Stimulated activated effector memory CD8-positive, alpha-beta T cell treated with anti-CD3 and anti-CD28 coated beads, Interleukin-12 subunit alpha, Interleukin-12 subunit beta, amount 100 ng/mL, for 72 hours (primary cell): ENCODE data around the gene IFI30.

ENCODE experiments used
- ATAC-seq: fragments of 150-1000 bp; cut with Tn5 transposase; 2 replicates; pipeline ENCODE4 v1.10.0; 2021
- DNase-seq, 2 donors: peaks; one replicate each; pipeline ENCODE4 v3.0.0; 2021 to 2022; ENCODE audit warnings: low spot score in 2 of 2
- H3K27ac Mint-ChIP-seq: one replicate; pipeline ENCODE4 v1.8.0; 2022; ENCODE audit warnings: mild to moderate bottlenecking, mixed read lengths
- H3K36me3 Mint-ChIP-seq: one replicate; pipeline ENCODE4 v1.8.0; 2022; ENCODE audit warnings: mild to moderate bottlenecking, mixed read lengths
- H3K4me1 Mint-ChIP-seq: one replicate; pipeline ENCODE4 v1.8.0; 2022; ENCODE audit warnings: mixed read lengths
- H3K4me3 Mint-ChIP-seq: one replicate; pipeline ENCODE4 v1.8.0; 2022; ENCODE audit warnings: mild to moderate bottlenecking, mixed read lengths
- H3K9me3 Mint-ChIP-seq: one replicate; pipeline ENCODE4 v1.8.0; 2022; ENCODE audit warnings: mixed read lengths

IFI30 gene

GRCh38 chr19:18144906-18145305 is 28.7 kb upstream of the IFI30 start:
- H3K36me3 Mint-ChIP-seq, result peaks cover 91% of the 10 kb centered on the region

DNA sequence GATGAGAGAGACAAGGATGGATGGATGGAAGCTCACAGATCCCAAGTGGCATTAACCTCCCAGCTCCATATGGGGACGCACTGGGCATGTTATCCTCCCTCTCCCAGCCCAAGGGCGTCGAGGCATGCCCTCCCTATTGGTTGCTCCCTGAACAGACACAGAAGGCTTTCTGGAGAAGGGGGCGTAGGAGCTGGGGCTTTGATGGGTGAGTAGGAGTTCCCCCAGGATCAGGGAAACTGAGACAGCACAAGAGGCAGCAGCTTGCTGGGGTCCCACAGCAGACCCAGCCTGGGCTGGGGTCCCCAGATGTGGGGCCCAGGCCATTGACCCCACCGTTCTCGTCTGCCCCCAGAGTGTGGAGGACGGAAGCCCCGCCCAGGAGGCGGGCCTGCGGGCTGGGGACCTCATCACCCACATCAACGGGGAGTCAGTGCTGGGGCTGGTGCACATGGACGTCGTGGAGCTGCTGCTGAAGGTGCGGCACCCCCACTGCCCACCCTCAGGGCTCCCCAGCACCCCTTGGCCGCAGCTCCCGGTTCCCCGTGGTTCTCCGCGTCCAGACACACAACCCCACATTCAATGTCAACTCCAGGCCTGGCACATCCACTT is 28.1 kb upstream of the IFI30 start:
- H3K4me1 Mint-ChIP-seq, result peaks cover 13% of the 10 kb centered on the region
- no peak overlapping the region for H3K4me3 Mint-ChIP-seq
- no peaks in the 10 kb centered on the region for H3K9me3 Mint-ChIP-seq
- ATAC-seq (no peak), DNase-seq (no peak)
- H3K36me3 Mint-ChIP-seq, result peaks cover 85% of the 10 kb centered on the region
- peak overlapping the region; percentile 82 for H3K27ac Mint-ChIP-seq

More at GRCh38 chr19:18144906-18145305, 28.7 kb upstream of the IFI30 start:
- DNase-seq (no peak), ATAC-seq (no peak)
- Mint-ChIP-seq H3K9me3 (no peaks in the 10 kb centered on the region), H3K4me1 (peaks cover 13% of the 10 kb centered on the region), H3K4me3 (no peak overlapping the region), H3K27ac (no peak overlapping the region)

DNA sequence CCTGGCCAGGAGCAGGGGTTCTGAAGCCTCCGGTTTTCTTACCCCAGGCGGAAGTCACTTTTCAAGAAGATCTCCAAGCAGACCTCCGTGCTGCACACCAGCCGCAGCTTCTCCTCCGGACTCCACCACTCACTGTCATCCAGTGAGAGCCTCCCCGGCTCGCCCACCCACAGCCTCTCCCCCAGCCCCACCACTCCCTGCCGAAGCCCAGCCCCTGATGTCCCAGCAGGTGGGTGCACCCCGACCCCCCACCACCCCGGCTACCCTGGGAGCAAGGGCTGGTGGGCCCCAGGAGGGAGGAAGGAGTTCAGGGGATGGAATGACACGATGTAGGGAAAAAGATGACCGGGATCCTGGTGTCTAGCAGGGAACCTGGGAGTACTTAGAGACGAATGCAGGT is 26.2 kb upstream of the IFI30 start:
- no peak for DNase-seq
- Mint-ChIP-seq H3K9me3 (no peaks in the 10 kb centered on the region), H3K27ac (no peak overlapping the region), H3K4me1 (peaks cover 25% of the 10 kb centered on the region), H3K36me3 (peaks cover 75% of the 10 kb centered on the region), H3K4me3 (no peak overlapping the region)
- no peak for ATAC-seq

GRCh38 chr19:18149596-18149975 is 24.0 kb upstream of the IFI30 start:
- peaks cover 35% of the 10 kb centered on the region for H3K4me1 Mint-ChIP-seq
- H3K9me3 Mint-ChIP-seq, result no peaks in the 10 kb centered on the region
- no peak overlapping the region for H3K27ac Mint-ChIP-seq
- ATAC-seq (no peak), DNase-seq (no peak)
- no peak overlapping the region for H3K4me3 Mint-ChIP-seq
- H3K36me3 Mint-ChIP-seq, result peaks cover 65% of the 10 kb centered on the region

DNA sequence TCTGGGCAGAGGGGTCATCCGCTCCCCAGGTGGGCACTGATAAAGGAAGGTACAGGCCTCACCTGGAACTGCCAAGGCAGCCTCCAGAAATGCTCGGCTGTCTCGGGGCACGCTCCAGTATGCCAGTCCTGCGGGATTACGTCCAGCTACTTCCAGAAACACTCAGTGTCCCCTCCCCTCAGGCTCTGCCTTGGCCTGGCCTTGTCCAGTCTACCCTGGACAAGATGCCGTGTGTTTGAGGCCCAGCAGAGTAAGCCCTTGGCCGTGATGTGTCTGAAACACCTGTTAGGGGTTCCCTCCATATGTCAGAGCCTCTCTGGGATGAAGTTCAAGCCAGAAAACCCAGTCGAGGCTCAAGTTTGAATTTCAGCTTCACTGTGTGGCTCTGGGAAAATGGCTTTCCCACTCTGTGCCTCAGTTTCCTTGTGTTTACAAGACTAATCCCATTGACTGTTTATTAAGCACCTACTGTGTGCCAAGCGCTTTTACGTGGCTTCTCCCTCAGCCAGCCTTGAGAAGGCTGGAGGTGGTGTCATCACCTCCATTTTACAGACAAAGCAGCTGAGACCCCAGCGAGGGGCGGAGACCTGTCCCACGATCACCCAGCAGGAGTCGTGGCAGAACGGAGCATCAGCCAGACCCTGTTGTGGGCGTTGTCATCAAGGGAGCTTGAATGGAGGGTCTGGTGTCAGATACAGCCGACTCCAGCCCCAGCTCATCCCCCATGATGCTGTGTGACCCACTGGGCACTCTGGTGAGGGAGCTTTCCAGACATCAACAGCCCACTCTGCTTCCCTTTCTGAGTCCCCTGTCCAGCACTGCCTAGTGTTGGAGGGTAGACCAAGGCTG is 22.6 kb upstream of the IFI30 start:
- no peaks in the 10 kb centered on the region for H3K9me3 Mint-ChIP-seq
- H3K4me1 Mint-ChIP-seq, result peaks cover 42% of the 10 kb centered on the region
- H3K4me3 Mint-ChIP-seq, result peak overlapping the region; percentile 87
- ATAC-seq (no peak), DNase-seq (no peak)
- peak overlapping the region; percentile 98 for H3K27ac Mint-ChIP-seq
- H3K36me3 Mint-ChIP-seq, result peaks cover 54% of the 10 kb centered on the region

GRCh38 chr19:18152442-18152816 is 21.2 kb upstream of the IFI30 start:
- H3K4me3 Mint-ChIP-seq, result peak overlapping the region; percentile 87
- peak; percentile 82 for ATAC-seq
- H3K27ac Mint-ChIP-seq, result peak overlapping the region; percentile 98

DNA sequence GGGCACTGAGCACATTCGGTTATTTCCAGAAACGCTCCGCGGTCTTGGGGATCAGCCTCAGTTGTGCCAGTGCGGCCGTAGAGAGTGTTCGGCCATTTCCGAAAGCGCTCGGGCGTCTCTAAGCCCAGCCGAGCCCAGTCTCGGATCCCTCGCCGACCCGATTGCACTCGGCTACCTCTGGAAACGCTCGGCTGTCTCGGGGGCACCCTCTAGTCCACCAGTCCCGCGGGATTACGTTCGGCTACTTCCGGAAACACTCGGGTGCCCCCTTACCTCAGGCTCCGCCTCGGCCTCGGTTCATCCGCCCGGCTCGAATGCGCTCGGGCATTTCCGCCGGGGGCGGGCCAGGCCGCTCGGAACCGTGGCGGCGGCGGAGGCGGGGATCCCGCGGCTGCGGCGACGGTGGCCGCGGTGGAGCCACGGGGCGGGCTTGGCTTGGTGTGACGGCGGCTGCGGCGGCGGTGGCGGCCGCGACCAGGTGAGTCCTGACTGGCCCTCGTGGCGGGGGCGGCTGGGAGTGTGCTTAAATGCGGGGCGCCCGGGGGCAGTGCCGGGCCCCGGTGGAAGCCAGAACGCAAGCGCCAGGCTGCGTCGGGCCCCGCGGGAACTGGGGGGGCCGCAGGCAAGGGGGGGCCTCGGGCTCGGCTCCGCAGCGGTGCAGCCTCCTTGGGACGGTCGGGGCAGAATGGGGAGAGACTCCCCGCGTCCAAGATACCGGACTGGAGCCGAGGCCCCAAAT is 20.6 kb upstream of the IFI30 start, which contains the start of gene PIK3R2:
Gene PIK3R2, plus strand, starts transcription at position 347 of the 739 bp plus-strand sequence. CDS start 2,717 bp downstream, outside the sequence.
- peaks cover 39% of the 10 kb centered on the region for H3K36me3 Mint-ChIP-seq
- H3K4me3 Mint-ChIP-seq, result peak within 1 kb of the TSS; percentile 87
- ATAC-seq (peak; percentile 93), DNase-seq (peak; percentile 100)
- H3K27ac Mint-ChIP-seq, result peak within 1 kb of the TSS; percentile 98
- H3K4me1 Mint-ChIP-seq, result peaks cover 34% of the 10 kb centered on the region
- no peaks in the 10 kb centered on the region for H3K9me3 Mint-ChIP-seq

More at GRCh38 chr19:18152442-18152816, 21.2 kb upstream of the IFI30 start:
- peak; percentile 97 to 99 for DNase-seq
- peaks cover 44% of the 10 kb centered on the region for H3K36me3 Mint-ChIP-seq
- no peaks in the 10 kb centered on the region for H3K9me3 Mint-ChIP-seq
- H3K4me1 Mint-ChIP-seq, result peaks cover 34% of the 10 kb centered on the region

DNA sequence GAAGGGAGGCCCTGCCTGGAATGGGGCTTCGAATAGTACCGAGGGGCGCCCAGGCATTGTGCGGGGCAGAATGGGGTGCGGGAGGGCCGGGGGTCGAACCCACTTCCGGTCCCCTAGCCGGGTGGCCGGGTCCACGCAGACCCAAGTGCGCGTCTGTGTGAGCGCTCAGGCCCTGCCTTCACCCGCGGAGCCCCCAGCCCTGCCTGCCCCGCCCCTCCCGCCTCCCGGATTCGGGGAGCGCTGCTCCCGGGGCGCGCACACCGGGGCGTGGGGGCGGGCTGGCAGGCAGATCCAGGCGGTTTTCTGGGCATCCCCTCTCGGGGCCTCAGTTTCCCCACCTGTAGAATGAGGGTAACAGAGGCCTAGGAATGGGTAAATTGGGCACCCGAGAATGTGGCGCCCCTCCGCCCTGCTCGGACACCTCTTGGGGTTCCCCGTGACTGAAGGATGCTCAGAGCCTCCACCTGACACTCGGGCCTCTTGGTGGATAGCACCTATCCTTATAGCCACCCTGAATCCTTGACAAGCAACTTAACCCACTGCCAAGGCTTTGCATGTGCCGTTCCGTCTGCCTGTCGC is 20.0 kb upstream of the IFI30 start:
- Mint-ChIP-seq H3K9me3 (no peaks in the 10 kb centered on the region), H3K4me3 (peak overlapping the region; percentile 87), H3K36me3 (peaks cover 32% of the 10 kb centered on the region), H3K27ac (peak overlapping the region; percentile 93), H3K4me1 (peaks cover 29% of the 10 kb centered on the region)
- ATAC-seq (no peak), DNase-seq (no peak)

DNA sequence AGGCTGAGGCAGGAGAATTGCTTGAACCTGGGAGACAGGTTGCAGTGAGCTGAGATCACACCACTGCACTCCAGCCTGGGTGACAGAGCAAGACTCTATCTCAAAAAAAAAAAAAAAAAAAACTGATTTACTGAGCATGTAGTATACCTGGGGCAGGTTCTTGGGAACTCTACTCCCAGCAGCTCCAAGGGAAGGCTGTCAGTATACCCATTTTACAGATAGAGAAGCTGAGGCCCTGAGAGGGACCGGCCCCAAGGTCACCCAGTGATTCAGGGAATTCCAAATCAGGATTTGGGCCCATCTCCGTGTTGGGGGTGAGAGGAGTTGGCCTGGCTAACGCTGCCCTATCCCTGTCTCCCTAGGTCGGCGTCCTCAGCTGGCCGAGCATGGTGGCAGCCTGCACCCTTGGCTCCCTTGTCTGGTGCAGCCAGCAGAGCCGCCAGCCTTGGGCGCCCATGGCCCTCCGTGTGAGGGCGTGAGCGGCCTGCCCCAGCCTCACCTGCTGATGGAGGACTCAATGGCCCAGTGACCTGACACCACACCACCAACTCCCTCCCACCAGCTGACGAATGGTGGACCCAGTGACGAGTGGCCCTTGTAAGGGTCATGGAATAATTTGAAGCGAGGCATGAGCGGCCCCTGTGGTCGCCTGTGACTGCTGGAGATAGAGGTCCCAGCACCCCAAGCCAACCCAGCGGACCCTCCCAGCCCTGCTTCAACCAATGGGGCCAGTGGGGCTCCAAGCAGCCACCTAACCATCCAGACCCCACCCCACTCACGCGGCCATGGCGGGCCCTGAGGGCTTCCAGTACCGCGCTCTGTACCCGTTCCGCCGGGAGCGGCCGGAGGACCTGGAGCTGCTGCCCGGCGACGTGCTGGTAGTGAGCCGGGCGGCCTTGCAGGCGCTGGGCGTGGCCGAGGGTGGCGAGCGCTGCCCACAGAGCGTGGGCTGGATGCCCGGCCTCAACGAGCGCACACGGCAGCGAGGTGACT is 18.2 kb upstream of the IFI30 start:
- DNase-seq, result peak in 1 of 2 donors; percentile 49
- no peak overlapping the region for H3K27ac Mint-ChIP-seq
- H3K9me3 Mint-ChIP-seq, result no peaks in the 10 kb centered on the region
- peaks cover 31% of the 10 kb centered on the region for H3K4me1 Mint-ChIP-seq
- no peak overlapping the region for H3K4me3 Mint-ChIP-seq
- peaks cover 29% of the 10 kb centered on the region for H3K36me3 Mint-ChIP-seq
- ATAC-seq, result no peak

DNA sequence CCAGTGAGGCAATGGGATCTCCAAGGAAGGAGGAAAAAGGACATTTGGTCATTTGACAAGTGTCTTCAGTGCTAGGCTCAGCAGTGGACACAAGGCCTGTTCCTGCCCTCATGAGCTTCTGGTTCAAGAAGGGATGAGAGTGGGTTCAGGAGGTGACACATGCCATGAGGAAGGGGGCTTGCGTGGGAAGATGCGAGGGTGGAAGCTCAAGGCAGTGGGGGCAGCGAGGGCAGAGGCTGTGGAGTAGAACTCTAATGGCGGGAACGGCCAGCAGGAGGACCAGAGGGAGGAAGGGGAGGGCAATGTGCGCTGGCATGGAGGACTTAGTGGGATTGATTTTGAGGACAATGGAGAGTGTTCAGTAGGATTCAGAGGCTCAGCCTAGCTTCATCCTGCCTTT is 17.3 kb upstream of the IFI30 start:
- Mint-ChIP-seq H3K27ac (no peak overlapping the region), H3K4me3 (no peak overlapping the region), H3K36me3 (peaks cover 29% of the 10 kb centered on the region), H3K9me3 (no peaks in the 10 kb centered on the region), H3K4me1 (peaks cover 35% of the 10 kb centered on the region)
- no peak for DNase-seq
- no peak for ATAC-seq

DNA sequence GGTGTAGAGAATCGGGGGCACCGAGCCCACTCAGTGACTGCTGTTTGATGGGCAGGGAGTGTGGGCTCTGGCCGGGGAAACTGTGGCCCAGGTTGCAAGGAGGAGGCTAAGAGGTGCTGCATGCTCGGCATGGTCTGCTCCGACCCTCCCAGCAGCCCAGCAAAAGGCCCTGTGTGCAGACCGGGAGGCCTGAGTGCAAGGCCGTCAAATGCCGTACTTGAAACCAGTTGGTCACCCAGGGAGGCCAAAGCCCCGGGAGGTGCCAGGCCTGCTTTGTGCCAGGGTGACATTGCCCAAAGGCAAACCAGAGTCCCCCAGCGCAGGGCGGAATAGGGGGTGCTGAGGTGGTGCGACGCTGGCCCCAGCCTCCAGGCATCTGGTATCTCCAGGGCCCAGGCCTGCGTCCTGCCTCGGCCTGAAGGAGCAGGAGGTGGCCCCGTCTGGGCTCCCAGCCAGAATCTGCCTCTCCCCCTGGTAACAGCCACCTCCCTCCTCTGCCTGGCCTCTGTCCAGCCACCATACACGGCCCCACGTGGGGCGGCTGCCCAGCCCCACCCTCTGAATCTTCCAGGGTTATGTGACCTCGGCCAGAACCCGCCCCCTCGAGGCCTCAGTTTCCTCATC is 16.7 kb upstream of the IFI30 start:
- ATAC-seq (no peak), DNase-seq (peak in 1 of 2 donors; percentile 50)
- no peak overlapping the region for H3K27ac Mint-ChIP-seq
- no peak overlapping the region for H3K4me3 Mint-ChIP-seq
- no peaks in the 10 kb centered on the region for H3K9me3 Mint-ChIP-seq
- peaks cover 25% of the 10 kb centered on the region for H3K36me3 Mint-ChIP-seq
- H3K4me1 Mint-ChIP-seq, result peaks cover 29% of the 10 kb centered on the region

DNA sequence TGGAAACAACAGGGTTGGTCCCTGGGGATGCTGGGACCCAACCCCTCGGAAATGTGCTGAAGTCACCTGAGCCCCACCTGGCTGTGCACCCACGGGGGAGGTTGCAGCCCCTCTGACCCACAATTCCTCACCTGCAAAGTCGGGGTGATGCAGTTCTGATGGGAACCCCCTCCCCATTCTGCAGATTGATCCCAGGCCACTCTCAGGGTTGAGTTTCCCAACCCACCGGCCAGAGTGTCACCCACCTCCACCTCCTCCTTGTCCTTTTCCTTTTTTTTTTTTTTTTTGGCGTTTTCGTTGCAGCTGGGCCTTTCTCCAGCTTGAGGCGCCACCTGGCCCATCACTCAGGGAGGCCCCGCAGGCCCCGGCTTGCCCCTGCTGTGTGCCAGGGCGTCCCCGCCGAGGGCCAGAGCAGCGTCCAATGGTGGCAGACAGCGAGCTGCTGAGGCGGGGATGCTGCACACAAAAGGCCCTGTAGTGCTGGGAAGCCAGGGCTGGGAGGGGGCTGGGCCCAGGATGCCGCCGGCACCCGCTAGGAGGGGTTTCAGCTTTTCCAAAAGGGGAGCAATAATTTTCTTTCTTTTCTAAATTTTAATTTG is 16.0 kb upstream of the IFI30 start:
- Mint-ChIP-seq H3K36me3 (peaks cover 25% of the 10 kb centered on the region), H3K27ac (no peak overlapping the region), H3K4me3 (no peak overlapping the region), H3K9me3 (no peaks in the 10 kb centered on the region), H3K4me1 (peaks cover 23% of the 10 kb centered on the region)
- no peak for ATAC-seq
- DNase-seq, result no peak

DNA sequence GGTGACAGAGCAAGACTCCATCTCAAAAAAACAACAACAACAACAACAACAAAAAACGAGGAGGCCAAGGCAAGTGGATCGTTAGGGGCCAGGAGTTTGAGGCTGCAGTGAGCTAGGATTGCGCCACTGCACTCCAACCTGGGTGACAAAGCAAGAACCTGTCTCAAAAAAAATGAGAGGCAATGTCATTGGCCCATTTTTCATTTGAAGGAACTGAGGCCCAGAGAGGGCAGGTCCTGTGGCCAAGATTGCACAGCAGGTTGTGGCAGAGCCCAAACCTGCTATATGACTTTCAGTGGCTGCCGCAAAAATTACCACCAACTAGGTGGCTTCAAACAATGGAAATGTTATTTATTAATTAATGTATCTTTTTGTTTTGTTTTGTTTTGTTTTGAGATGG is 15.1 kb upstream of the IFI30 start:
- H3K4me3 Mint-ChIP-seq, result no peak overlapping the region

More for the DNA sequence above, 15.1 kb upstream of the IFI30 start:
- Mint-ChIP-seq H3K9me3 (no peaks in the 10 kb centered on the region), H3K36me3 (peaks cover 30% of the 10 kb centered on the region), H3K27ac (no peak overlapping the region), H3K4me1 (peaks cover 23% of the 10 kb centered on the region)
- no peak for ATAC-seq
- no peak for DNase-seq
